AG04450 (cell line): ENCODE results near the gene HBZ. TPM values are rescaled to one million over a fixed set of nuclear protein-coding genes. Genes with fewer than 3 reads are reported as not detected.
"Not testable (repeated sequence)": the region's sequence is repeated elsewhere in the genome, so short reads cannot be mapped to it uniquely, and the experiment has no call there.

Source experiments
- CTCF ChIA-PET: fragments of 300-600, 350-600 bp; formaldehyde crosslinking; extraction: SDS; loops from one replicate; lab custom pipeline; 2022; ENCODE audit warnings: antibody characterized with exemption, inconsistent platforms; lab: Charles Lee
- POLR2A ChIA-PET: fragments of 350-600 bp; formaldehyde crosslinking; extraction: SDS; loops from one replicate; lab custom pipeline; 2021; ENCODE audit warnings: antibody characterized with exemption, inconsistent platforms; lab: Yijun Ruan, JAX
- DNase-seq: peaks from one replicate; pipeline ENCODE4 v3.0.0-alpha.2; 2011; ENCODE audit warnings: low read depth, low spot score
- H3K27ac ChIP-seq: one replicate; pipeline ENCODE4 v1.5.1; 2012; ENCODE audit warnings: low read depth, low read length, control low read depth
- H3K27me3 ChIP-seq: one replicate; pipeline ENCODE4 v1.6.0; 2012; ENCODE audit warnings: low read length; ENCODE audit not compliant: control insufficient read depth, insufficient read depth
- H3K4me3 ChIP-seq: 2 replicates; pipeline ENCODE4 v1.5.1; 2011; ENCODE audit warnings: mild to moderate bottlenecking, low read depth, low read length, control low read depth
- H3K9me3 ChIP-seq: 2 replicates; pipeline ENCODE4 v1.5.1; 2012; ENCODE audit warnings: low read length; ENCODE audit not compliant: control insufficient read depth, insufficient read depth
- CTCF ChIP-seq: IDR thresholded peaks from 2 replicates; pipeline ENCODE4 v1.5.1; 2011; ENCODE audit warnings: low read depth, low read length, control low read depth, inconsistent platforms
- polyA plus RNA-seq: library from polyadenylated mRNA; depleted of rRNA; stranded (reverse); fragments of >200 nt; gene quantifications from 2 replicates; pipeline ENCODE4 v1.2.3, GENCODE V29; 2011

The HBZ gene
- polyA plus RNA-seq, 1 experiment = not detected

GRCh38 chr16:159136-159849, 6.8 kb downstream of the HBZ start:
- Histone ChIP-seq H3K9me3 (peaks cover 4% of the 10 kb centered on the region; the same call in 1 of the 2 replicates), H3K27ac (no peak overlapping the region), H3K4me3 (no peak overlapping the region), H3K27me3 (peaks cover 15% of the 10 kb centered on the region)
- DNase-seq = no peak
- POLR2A ChIA-PET = no interaction called here
- no peak for TF ChIP-seq CTCF
- CTCF ChIA-PET = no interaction called here

- H3K9me3 ChIP-seq, CTCF ChIA-PET, H3K27ac ChIP-seq, H3K4me3 ChIP-seq, POLR2A ChIA-PET, DNase-seq: not testable (repeated sequence)
- H3K27me3 ChIP-seq = peaks cover 18% of the 10 kb centered on the region
Observed at GRCh38 chr16:160242-160641, 7.8 kb downstream of the HBZ start.

- H3K4me3 ChIP-seq = no peak overlapping the region
- ChIA-PET POLR2A (interaction anchor here (0.5 kb wide), 1 partner anchor 60 kb away, joined by 3 read pairs; no protein-coding TSS in a partner anchor), CTCF (no interaction called here)
Observed at GRCh38 chr16:160691-161190, 8.3 kb downstream of the HBZ start.

GRCh38 chr16:162271-162991, 10.0 kb downstream of the HBZ start:
- TF ChIP-seq CTCF = no peak
- DNase-seq = no peak
- ChIA-PET POLR2A (no interaction called here), CTCF (no interaction called here)
- Histone ChIP-seq H3K4me3 (no peak overlapping the region), H3K9me3 (no peaks in the 10 kb centered on the region; the same call in 1 of the 2 replicates), H3K27ac (no peak overlapping the region), H3K27me3 (peaks cover 36% of the 10 kb centered on the region)

More at GRCh38 chr16:160691-161190, 8.3 kb downstream of the HBZ start:
- H3K27me3 ChIP-seq = peaks cover 23% of the 10 kb centered on the region
- H3K9me3 ChIP-seq = no peaks in the 10 kb centered on the region; the same call in 1 of the 2 replicates
- DNase-seq = no peak
- TF ChIP-seq CTCF = no peak
- H3K27ac ChIP-seq = no peak overlapping the region

- POLR2A ChIA-PET, CTCF ChIA-PET, H3K4me3 ChIP-seq, H3K27ac ChIP-seq, H3K9me3 ChIP-seq, DNase-seq: not testable (repeated sequence)
- H3K27me3 ChIP-seq = peaks cover 43% of the 10 kb centered on the region
Observed at GRCh38 chr16:163139-163538, 10.7 kb downstream of the HBZ start.

- DNase-seq, H3K4me3 ChIP-seq, H3K27ac ChIP-seq, CTCF ChIA-PET, POLR2A ChIA-PET, H3K9me3 ChIP-seq: not testable (repeated sequence)
- peaks cover 49% of the 10 kb centered on the region for H3K27me3 ChIP-seq
Observed at GRCh38 chr16:163696-164095, 11.3 kb downstream of the HBZ start.

- H3K27me3 ChIP-seq = peaks cover 51% of the 10 kb centered on the region
- POLR2A ChIA-PET, H3K9me3 ChIP-seq, DNase-seq, H3K4me3 ChIP-seq, CTCF ChIA-PET, H3K27ac ChIP-seq: not testable (repeated sequence)
Observed at GRCh38 chr16:164134-164823, 11.8 kb downstream of the HBZ start.
